ENCODE data around the gene GPR22. TPM values are rescaled to one million over a fixed set of nuclear protein-coding genes. Genes with fewer than 3 reads are reported as not detected.

GPR22 gene
- total and polyA plus RNA-seq, 2 of the 8 experiments (the other 6 are each of a cell fraction or from before 2014, with no cell fraction given), result 0.02 TPM; not detected in 1

- TF ChIP-seq CHD7 (IDR thresholded peaks at IDR 0.05; ENCODE audit: insufficient replicate concordance, low read length) (no peak), SIRT6 (IDR thresholded peaks at IDR 0.05; ENCODE audit: low read length) (no peak), TBP (IDR thresholded peaks at IDR 0.05; ENCODE audit: low read depth, low read length) (no peak), ZNF274 (IDR thresholded peaks at IDR 0.05; ENCODE audit: borderline replicate concordance, extremely low read depth, low read length) (no peak), CTCF (IDR thresholded peaks at IDR 0.05; ENCODE audit: control extremely low read depth in 1 of 3, insufficient read depth in 1 of 3, low read depth in 1 of 3, low read length in 3 of 3) (no peak), RNF2 (IDR thresholded peaks at IDR 0.05; ENCODE audit: borderline replicate concordance, low read depth, low read length, missing control alignments, poor library complexity, severe bottlenecking) (no peak), ATF2 (IDR thresholded peaks at IDR 0.05; ENCODE audit: low read length) (no peak)
Measured at GRCh38 chr7:107492875-107493274, 23.0 kb downstream of the GPR22 start (continued).

All from H1 (cell line).